ENCODE results near the gene HDGFL3. TPM values are rescaled to one million over a fixed set of nuclear protein-coding genes. Genes with fewer than 3 reads are reported as not detected.
"Not testable (repeated sequence)": the region's sequence is repeated elsewhere in the genome, so short reads cannot be mapped to it uniquely, and the experiment has no call there.

HDGFL3 gene
- total and polyA plus RNA-seq, 2 donors (not counting 1 experiment from before 2014, with no cell fraction given) = 0.12 to 2.5 TPM

- ATAC-seq (ENCODE audit: low read depth) = peak; percentile 82
- H3K27ac ChIP-seq (ENCODE audit: low read length in 2 of 2) = peak overlapping the region; percentile 50 to 78
- peak overlapping the region; percentile 82 for H3K27ac Mint-ChIP-seq
Measured at GRCh38 chr15:83092309-83092976, 115.2 kb downstream of the HDGFL3 start.

DNA sequence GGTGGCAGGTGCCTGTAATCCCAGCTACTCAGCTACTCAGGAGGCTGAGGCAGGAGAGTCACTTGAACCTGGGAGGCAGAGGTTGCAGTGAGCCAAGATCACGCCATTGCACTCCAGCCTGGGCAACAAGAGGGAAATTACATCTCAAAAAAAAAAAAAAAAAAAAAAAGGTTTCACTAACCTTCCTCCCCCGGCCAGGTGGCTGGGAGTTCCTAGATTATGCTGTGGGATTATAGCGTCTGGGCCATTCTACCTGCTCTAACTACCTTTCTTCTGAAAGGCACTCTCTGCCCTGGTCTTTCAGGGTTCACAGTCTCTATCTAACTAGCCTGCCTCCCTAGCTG lies 115.7 kb downstream of the HDGFL3 start:
- H3K9me3 Mint-ChIP-seq (ENCODE audit: insufficient read depth); H3K27me3 ChIP-seq (replicated peaks in 1 of 4; ENCODE audit: control extremely low read depth in 1 of 4, control insufficient read depth in 3 of 4, insufficient read depth in 4 of 4, low read length in 3 of 4); H3K79me2 ChIP-seq (ENCODE audit: control insufficient read depth, insufficient read depth, low read length); intact Hi-C loops (cut with micrococcal nuclease); H3K36me3 ChIP-seq (replicated peaks in 1 of 2; ENCODE audit: control extremely low read depth in 1 of 2, control insufficient read depth in 1 of 2, extremely low read depth in 1 of 2, insufficient read depth in 2 of 2, low read length in 1 of 2); H3K9me3 ChIP-seq (ENCODE audit: control extremely low read depth in 1 of 3, control insufficient read depth in 2 of 3, insufficient read depth in 1 of 3, low read length in 2 of 3); H3K9ac ChIP-seq (ENCODE audit: low read length); CTCF ChIA-PET; DNase-seq; POLR2A ChIA-PET; ATAC-seq (ENCODE audit: low read depth); H3K4me3 ChIP-seq (ENCODE audit: control extremely low read depth in 1 of 5, extremely low read depth in 1 of 5, insufficient read depth in 1 of 5, low read depth in 2 of 5, low read length in 4 of 5); H4K20me1 ChIP-seq (ENCODE audit: control insufficient read depth, insufficient read depth, low read length, poor library complexity, severe bottlenecking): not testable (repeated sequence)
- Histone ChIP-seq H3K4me2 (replicated peaks; ENCODE audit: low read depth, low read length, poor library complexity, severe bottlenecking) (peak overlapping the region; percentile 50), H3K4me1 (ENCODE audit: control insufficient read depth in 2 of 2, insufficient read depth in 2 of 2, low read length in 2 of 2) (peaks cover 9 to 13% of the 10 kb centered on the region in 2 donors), H2AFZ (ENCODE audit: insufficient read depth, low read depth, low read length, poor library complexity, severe bottlenecking) (peak overlapping the region; percentile 78), H3K27ac (ENCODE audit: low read length in 2 of 2) (peak overlapping the region; percentile 50 to 78)
- peak overlapping the region; percentile 82 for H3K27ac Mint-ChIP-seq
- WGBS (ENCODE audit: insufficient coverage) = 40% methylated on average over 1 of the region's 3 CpGs
- H3K4me1 Mint-ChIP-seq = peaks cover 10% of the 10 kb centered on the region
- H3K4me3 Mint-ChIP-seq = peak overlapping the region; percentile 48
- peaks cover 14% of the 10 kb centered on the region for H3K27me3 Mint-ChIP-seq

More at GRCh38 chr15:83092309-83092976, 115.2 kb downstream of the HDGFL3 start:
- peak; percentile 57 for DNase-seq
- TF ChIP-seq EZH2 (IDR thresholded peaks at IDR 0.05; ENCODE audit: borderline replicate concordance, insufficient read depth, low read depth, low read length, poor library complexity, severe bottlenecking) = no peak
- TF ChIP-seq, protein P1, sequence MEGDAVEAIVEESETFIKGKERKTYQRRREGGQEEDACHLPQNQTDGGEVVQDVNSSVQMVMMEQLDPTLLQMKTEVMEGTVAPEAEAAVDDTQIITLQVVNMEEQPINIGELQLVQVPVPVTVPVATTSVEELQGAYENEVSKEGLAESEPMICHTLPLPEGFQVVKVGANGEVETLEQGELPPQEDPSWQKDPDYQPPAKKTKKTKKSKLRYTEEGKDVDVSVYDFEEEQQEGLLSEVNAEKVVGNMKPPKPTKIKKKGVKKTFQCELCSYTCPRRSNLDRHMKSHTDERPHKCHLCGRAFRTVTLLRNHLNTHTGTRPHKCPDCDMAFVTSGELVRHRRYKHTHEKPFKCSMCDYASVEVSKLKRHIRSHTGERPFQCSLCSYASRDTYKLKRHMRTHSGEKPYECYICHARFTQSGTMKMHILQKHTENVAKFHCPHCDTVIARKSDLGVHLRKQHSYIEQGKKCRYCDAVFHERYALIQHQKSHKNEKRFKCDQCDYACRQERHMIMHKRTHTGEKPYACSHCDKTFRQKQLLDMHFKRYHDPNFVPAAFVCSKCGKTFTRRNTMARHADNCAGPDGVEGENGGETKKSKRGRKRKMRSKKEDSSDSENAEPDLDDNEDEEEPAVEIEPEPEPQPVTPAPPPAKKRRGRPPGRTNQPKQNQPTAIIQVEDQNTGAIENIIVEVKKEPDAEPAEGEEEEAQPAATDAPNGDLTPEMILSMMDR (IDR thresholded peaks at IDR 0.05) = no peak
- Histone ChIP-seq H3K4me2 (replicated peaks; ENCODE audit: low read depth, low read length, poor library complexity, severe bottlenecking) (peak overlapping the region; percentile 50), H3K4me1 (ENCODE audit: control insufficient read depth in 2 of 2, insufficient read depth in 2 of 2, low read length in 2 of 2) (peaks cover 9 to 13% of the 10 kb centered on the region in 2 donors), H4K20me1 (ENCODE audit: control insufficient read depth, insufficient read depth, low read length, poor library complexity, severe bottlenecking) (no peaks in the 10 kb centered on the region), H3K9me3 (ENCODE audit: control extremely low read depth in 1 of 3, control insufficient read depth in 2 of 3, insufficient read depth in 1 of 3, low read length in 2 of 3) (no peaks in the 10 kb centered on the region), H3K27me3 (replicated peaks in 1 of 4; ENCODE audit: control extremely low read depth in 1 of 4, control insufficient read depth in 3 of 4, insufficient read depth in 4 of 4, low read length in 3 of 4) (peaks cover 0 to 3% (median 0%) of the 10 kb centered on the region in 4 experiments), H2AFZ (ENCODE audit: insufficient read depth, low read depth, low read length, poor library complexity, severe bottlenecking) (peak overlapping the region; percentile 78), H3K9ac (ENCODE audit: low read length) (peak overlapping the region; percentile 0), H3K79me2 (ENCODE audit: control insufficient read depth, insufficient read depth, low read length) (no peaks in the 10 kb centered on the region), H3K36me3 (replicated peaks in 1 of 2; ENCODE audit: control extremely low read depth in 1 of 2, control insufficient read depth in 1 of 2, extremely low read depth in 1 of 2, insufficient read depth in 2 of 2, low read length in 1 of 2) (no peaks in the 10 kb centered on the region), H3K4me3 (ENCODE audit: control extremely low read depth in 1 of 5, extremely low read depth in 1 of 5, insufficient read depth in 1 of 5, low read depth in 2 of 5, low read length in 4 of 5) (no peak overlapping the region)
- ChIA-PET CTCF (no interaction called here), POLR2A (no interaction called here)
- H3K4me3 Mint-ChIP-seq = peak overlapping the region; percentile 48
- H3K9me3 Mint-ChIP-seq (ENCODE audit: insufficient read depth) = no peaks in the 10 kb centered on the region
- peaks cover 10% of the 10 kb centered on the region for H3K4me1 Mint-ChIP-seq
- intact Hi-C loops (cut with micrococcal nuclease) = no loop called here
- peaks cover 15% of the 10 kb centered on the region for H3K27me3 Mint-ChIP-seq
- 6% methylated on average over 2 of the region's 4 CpGs for WGBS (ENCODE audit: insufficient coverage)
